Stimulated activated CD4-positive, alpha-beta T cell treated with anti-CD3 and anti-CD28 coated beads, Interleukin-4, amount 100 ng/mL, for 48 hours (primary cell): ENCODE data around the gene PEX5L.

ENCODE experiments used
- DNase-seq, 2 donors: peaks; one replicate each; pipeline ENCODE4 v3.0.0-alpha.2; 2020; ENCODE audit warnings: low read depth in 2 of 2

The PEX5L gene

DNA sequence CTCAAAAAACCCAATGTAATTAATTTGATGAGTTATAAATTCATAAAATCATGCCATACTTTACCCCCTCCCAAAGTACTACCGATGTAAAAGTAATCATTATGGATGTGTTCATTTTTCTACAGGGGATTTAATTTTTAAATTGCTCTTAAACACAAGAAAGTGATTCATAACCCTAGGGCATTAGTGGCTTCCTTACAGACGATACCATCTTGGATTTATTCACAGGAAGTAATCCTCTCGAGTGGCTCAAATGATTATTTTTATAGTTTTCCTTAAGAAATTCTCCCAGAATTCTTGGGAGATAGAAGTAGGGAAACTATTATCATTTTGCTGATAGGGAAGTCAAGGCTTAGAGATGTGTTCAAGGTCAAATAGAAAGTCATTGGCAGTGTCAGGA, 80.9 kb downstream of the PEX5L start:
- DNase-seq, result no peak

- no peak for DNase-seq
These were observed 81.5 kb downstream of the PEX5L start for GRCh38 chr3:179955286-179955685.

DNA sequence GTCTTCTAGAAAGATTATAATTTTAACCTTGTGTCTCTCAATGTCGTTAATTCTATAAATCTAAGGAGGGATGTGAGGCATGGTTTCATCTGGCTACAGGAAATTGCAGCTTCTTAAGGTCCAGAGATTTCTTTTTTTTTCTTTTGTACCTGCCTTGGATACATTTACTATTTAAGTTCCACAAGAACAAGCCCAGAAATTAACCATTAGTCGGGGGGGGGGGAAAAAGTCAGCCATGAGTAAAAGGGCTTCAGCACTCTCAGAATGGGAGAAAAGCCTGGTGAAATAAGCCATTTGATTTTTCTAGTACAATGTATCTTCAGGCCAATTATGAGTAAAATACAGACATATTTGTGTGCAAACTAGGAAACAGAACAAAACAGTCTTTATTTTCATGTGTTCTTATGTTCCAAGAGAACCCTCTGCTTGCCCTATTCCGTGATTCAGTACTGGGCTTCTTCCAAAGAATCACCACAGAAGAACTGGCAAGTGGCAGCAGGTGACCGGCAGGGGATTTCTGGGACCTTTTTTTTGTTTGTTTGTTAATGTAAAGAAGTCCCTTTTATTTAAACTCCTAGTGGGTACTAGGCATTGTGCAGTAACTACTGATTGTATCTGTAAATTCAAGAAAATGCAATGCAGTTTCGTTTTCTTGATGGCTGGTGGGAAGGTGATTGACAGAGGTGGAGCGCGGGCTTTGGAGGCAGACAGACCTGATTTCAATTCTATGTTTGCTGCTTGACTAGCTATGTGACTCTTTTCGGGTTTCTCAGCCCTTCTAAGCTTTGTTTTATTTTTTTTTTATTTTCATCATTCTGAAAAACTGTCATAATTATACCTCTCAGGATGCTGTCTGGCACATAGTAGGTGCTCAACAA, 82.5 kb downstream of the PEX5L start:
- DNase-seq, result no peak

DNA sequence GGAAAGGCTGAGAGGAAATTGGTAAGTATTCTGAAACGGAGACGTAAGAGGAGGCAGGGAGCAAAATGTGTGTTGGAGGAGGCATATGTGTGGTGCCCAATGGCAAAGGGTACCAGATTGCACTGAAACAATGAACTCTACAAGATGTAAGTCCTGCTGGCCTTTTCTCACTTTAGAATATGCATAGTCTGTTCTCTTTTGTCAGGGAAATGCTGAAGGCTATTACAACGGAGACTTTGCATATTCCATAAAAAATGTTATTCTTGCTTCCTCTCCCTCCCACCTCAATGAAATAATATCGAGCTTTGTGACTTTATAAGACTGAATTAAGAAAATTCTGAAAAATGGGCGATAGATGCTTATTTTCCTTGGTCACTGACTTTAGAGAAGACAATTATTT, 85.9 kb downstream of the PEX5L start:
- DNase-seq, result no peak

- no peak for DNase-seq
These were observed 86.9 kb downstream of the PEX5L start for GRCh38 chr3:179949869-179950268.

GRCh38 chr3:179949412-179949811, 87.3 kb downstream of the PEX5L start:
- DNase-seq, result no peak

GRCh38 chr3:179948740-179949139, 88.0 kb downstream of the PEX5L start:
- no peak for DNase-seq

- DNase-seq, result no peak
These were observed 91.2 kb downstream of the PEX5L start for GRCh38 chr3:179945569-179945968.

DNA sequence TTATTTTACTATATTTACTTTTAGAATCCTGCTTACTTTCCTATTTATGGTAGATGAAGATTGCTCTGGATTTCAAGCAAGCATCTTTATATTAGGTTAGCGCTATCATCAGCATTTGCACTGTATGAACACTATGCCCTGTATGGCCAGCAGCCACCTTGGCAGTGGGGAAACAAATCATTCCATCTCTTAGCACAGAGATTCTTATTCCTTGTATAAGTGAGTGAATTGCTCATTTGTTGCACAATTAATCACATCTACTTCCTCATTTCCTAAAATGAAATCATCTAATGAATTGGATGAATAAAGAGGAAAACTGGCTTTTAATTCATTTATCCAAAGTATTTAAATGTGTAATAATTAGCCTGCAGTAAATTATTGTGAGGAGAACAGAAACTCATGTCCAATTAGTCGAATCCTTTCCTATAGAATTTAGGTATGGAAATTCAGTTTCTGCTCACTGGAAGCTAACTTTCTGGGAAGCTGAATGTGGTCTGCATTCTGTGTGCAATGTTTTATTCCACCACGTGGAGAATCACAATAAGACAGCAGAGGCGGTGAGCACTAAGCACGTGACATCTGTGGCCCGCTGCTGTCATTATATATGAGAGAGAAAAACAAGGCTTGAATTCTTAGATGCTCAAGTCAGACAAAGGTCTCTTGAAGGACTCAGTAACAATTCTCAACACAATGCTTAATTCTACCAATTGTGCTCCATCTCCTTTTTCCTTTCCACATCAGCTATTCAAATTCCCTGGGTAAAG, 93.4 kb downstream of the PEX5L start:
- no peak for DNase-seq

GRCh38 chr3:179942553-179943075, 94.1 kb downstream of the PEX5L start:
- no peak for DNase-seq

GRCh38 chr3:179935710-179936109, 101.0 kb downstream of the PEX5L start:
- DNase-seq, result no peak

DNA sequence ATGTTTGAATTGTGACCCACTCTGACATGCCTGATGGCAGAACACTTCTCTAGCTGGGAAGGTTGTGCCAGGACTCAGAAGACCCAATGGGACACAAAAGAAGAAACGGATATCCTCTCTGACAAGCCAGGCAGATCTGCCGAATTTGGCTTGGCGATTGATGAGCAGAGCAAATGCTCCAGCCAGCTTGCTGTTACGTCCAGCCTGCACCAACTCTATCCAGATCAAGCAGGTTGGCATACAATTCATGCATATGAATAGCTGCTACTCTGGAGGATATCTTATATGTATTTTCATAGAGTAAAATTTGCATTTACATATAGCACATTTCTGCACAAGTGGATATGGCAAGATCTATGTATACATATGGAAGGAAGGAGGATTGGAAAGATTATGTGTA, 102.8 kb downstream of the PEX5L start:
- no peak for DNase-seq

- DNase-seq, result no peak
These were observed 103.7 kb downstream of the PEX5L start for GRCh38 chr3:179933080-179933479.

GRCh38 chr3:179932674-179933073, 104.1 kb downstream of the PEX5L start:
- no peak for DNase-seq

DNA sequence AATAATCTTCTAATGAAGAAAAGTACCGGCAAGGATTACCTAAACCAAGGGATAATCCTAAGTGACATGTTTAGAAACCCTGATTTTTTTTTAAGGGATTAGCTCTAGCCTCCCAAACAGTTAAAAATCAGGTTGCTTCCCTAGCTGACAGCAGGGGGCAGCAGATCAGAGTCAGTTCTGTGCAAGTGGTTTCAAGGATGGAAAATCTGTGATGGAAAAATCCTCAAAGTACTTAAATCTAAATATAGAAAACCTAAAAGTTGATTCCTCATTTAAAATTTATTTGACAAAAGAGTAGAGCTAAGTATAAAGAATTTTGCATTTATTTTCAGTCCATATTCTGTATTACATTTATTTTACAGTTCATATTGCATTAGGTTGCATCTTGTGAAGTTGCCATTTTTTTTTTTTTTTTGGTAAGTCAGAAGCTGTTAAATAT, 107.6 kb downstream of the PEX5L start:
- peak; percentile 26 to 37 for DNase-seq

DNA sequence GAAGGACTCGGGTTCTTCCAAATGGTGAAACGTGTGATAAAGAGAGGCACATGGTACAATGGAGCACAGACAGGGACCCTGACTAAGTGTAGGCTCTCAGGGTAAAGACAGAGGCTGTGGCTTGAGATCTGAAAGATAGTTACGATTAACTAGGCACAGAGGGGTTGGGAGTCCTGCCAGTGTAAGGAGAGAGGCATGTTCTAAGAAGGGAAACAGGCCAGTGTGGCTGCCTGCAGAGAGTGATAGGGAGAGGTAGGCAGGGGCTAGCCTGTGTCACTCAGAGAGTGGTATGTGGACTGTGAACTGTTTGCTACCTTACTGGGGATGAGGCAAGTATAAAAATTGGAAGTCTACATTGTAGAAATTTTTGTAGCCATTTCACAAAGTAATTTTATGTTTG, 109.5 kb downstream of the PEX5L start:
- no peak for DNase-seq

GRCh38 chr3:179921951-179922350, 114.8 kb downstream of the PEX5L start:
- no peak for DNase-seq

GRCh38 chr3:179921500-179921899, 115.2 kb downstream of the PEX5L start:
- no peak for DNase-seq

DNA sequence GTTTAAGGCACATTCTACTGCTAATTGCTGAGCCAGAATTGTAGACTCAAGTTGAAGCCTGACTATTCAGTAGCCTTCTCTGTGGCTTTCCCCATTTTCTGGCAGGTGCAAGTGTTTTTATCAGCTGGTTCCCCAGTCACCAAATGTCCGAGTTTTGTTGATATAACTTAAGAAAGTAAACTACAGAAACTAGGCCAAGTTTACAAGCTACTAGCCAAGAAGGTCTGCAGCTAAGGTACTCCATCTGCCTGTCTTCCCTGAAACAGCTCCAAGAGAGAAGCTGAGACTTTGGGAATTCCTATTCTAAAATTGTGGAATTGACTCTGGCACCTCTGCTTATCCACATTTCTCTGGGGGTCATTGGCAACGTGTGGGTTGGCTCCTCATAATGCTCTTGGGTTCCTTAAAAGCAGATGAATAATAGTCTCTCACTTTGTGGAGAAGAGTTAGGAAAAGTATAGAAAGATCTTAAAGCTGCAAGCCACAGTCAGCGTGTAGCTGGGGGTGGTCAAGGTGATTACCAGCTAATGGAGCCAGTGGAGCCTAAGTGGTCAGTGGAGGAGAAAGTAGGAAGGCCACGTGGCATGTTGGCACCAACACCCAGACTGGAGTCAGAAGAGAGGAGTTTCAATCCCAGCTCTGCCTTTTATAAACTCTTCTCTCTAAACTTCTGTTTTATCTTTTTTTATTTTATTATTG, 128.8 kb downstream of the PEX5L start:
- DNase-seq, result no peak

DNA sequence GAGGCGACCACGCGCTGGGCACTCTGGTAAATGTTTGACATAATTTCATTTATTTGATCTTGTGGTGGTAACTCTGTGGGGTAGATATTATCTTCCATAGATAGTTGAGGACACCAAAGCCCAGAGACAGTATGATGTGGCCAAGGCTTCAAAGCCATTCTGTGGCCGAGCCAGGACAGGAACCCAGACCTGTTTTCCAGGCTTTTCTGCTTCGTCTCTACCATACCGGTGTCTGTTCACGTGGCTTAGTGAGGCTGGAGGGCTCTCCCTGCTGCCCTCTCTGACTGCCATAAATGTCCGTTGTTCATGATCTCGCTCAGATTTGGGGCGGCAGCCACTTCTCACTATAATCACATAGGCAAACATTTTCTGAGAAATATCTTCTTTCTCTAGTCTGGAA, 134.7 kb downstream of the PEX5L start:
- no peak for DNase-seq

- DNase-seq, result no peak
These were observed 138.7 kb downstream of the PEX5L start for GRCh38 chr3:179898024-179898423.

GRCh38 chr3:179897231-179897630, 139.5 kb downstream of the PEX5L start:
- DNase-seq, result no peak
